GM19025 (cell line): ENCODE results near the gene C11orf21.

Experiments used
- ATAC-seq: cut with Tn5 transposase; IDR thresholded peaks from one replicate; pipeline ENCODE4 v1.9.1; 2021; ENCODE audit warnings: mild to moderate bottlenecking, low read depth, moderate library complexity; ENCODE audit not compliant: unreplicated experiment

C11orf21 gene

DNA sequence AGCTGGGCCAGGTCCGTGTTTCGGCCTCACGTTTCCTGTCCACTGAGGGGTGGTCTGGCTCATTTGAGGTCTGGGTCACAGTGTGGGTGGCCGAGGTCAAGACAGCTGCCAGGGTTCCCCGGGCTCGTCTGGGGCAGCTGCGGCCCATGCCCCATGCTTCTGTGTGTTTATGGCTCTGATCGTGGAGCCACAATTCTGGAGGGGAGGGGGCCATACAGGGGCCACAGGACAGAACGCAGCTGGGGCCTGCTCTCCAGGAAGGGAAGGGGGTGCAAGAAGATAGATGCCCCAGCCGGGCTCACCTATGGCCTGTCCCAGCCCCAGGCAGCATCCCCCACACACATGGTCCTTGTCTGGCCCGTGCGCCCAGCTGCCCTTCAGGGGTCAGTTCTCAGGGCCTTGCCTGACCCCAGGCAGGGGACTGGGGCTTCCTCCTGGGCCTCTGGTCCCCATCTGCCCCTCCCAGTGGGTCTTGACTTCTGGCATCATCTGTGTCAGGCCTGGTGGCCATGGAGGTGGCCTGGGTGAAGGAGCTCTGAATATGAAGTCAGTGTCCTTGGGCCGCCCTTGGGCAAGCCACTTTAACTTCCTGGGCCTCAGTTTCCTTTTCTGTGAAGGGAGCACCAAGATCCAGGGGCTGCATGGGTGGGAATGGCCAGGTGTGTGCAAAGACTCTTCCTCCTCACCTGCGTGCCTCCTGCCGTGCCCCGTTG is 8.5 kb upstream of the C11orf21 start:
- ATAC-seq: no peak

DNA sequence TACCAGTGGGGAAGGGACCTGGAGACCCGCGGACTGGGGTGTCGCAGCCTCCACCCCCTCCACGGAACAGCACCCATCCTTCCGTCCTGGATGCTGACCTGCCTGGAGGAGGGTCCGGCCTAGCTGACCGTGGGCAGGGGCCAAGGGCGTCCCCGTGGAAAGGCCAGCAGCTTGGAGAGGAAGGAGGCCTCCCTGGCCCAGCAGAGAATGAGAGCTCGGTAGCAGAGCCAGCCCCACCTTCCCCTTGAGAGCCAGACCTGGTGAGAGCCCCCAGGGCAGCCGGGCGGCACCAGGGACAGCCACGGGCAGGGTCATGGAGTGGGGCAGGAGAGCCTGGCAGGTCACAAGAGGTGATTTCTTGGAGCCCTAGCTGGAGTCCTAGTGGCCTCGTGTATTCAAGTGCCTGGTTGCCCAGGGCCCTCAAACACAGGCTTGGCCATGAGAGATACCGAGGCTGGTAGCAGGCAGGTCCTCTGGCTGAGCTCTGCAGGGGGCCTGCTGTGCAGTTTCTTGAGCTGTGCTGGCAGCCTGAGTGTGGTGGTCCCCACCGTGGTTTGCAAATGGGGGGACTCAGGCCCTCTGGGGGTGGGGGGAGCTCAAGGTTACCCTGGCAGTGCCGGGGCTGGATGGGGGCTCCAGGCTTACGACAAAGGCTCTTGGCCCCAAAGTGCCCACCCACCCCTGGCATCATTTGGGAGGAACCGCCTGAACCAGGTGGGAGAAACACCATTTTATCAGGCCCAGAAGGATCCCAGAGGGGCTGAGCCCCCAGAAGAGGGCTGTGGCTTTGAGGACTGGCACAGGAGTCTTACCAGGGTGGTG is 7.7 kb upstream of the C11orf21 start:
- ATAC-seq: no peak

DNA sequence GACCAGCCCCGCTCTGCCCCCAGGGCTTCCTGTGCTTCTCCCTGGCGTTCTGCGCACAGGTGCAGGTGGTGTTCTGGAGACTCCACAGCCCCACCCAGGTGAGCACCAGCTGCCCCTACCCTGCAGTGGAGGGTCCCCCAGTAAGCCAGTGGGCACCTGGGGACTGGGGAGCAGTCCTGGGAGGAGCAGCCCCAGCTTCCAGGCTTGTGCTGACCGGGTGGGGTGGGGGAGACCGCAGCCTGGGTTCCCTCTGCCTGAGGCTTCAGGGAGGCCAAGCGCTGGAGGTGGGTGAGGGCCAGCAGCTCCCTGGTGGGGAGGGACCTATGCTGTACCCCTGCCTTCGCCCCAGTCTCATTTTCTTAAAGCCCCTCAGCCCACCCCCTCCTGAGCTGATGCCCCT is 7.0 kb upstream of the C11orf21 start:
- no peak for ATAC-seq

DNA sequence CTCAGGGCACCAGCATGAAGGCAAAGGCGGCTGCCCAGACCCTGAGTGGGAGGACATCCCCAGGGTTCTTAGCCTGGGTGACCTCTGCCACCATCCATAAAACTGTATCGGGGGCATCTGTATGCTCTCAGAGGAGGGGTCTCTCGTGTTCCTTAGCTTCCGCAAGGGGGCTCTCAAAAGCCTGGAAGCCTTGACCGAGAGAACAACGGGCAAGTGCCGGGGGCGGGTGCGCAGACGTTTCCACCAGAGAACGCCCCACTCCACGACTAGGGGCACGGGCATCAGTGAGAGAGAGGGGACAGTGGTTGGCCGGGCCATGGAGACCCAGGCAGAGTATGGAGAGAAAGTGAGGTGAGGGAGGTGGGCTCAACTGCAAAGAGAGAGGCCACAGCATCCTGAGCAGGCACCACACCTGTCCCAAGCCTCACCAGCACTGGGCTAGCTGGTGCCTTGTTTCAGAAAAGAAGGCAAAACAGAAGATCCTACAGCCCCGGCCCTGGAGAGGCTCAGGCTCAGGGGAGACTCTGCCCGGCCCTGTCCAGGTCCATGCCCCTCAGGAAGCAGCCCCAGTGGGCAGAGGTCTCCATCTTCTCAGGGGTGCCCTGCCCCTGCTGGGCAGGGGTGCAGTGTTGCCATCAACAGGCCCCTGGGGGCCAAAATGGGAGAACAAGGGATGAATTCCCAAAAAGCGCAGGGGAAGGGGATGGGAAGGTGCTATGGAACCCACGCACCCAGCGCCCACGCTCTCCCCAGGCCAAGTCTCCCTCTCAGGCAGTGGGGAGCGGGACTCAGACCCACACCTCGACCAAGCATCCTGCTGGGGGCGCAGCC is 6.0 kb upstream of the C11orf21 start:
- ATAC-seq: no peak

DNA sequence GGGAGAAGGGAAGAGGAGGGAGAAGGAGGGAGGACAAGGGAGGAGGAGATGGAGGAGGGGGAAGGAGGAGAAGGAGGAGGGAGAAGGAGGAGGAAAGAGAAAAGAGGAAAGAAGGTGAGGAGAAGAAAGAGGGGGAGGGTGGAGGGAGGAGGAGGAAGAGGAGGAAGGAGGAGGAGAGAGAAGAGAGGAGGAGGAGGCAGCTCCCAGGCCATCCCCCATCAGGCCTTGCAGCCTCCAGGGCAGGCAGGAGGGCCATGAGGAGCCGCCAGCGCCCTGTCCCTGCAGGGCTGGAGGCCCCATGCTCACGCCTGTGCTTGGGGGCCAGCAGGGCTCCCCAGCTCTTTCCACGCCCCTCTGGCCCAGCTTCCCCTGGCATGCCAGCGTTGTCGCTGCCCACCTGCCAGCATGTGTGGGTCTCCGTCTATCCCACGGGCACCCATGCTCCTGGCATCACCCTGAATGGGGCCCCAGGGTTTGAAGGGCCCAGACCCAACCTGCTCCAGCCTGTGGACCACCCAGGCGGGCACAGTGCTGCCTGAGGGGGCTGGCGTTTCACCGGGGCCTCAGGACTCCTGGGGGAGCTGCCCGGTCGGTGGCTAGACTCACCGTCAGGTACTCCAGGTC is 5.3 kb upstream of the C11orf21 start:
- ATAC-seq: no peak

DNA sequence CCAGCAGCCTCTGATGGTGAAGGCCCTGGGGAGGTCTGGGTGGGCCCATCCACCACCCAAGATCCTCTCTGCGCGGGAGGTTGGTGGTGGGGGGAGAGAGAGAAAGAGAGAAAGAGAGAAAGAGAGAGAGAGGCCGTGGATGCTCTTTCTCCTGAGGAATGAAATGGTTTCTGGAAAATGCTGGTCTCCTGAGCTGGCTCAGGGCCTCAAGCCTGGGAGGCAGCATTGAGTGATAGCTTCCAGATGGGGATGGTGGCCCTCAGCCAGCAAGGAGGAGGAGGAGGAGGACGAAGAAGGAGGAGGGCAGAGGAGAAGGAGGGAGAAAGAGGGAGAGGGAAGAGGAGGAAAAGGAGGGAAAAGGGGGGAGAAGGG is 4.7 kb upstream of the C11orf21 start:
- no peak for ATAC-seq

DNA sequence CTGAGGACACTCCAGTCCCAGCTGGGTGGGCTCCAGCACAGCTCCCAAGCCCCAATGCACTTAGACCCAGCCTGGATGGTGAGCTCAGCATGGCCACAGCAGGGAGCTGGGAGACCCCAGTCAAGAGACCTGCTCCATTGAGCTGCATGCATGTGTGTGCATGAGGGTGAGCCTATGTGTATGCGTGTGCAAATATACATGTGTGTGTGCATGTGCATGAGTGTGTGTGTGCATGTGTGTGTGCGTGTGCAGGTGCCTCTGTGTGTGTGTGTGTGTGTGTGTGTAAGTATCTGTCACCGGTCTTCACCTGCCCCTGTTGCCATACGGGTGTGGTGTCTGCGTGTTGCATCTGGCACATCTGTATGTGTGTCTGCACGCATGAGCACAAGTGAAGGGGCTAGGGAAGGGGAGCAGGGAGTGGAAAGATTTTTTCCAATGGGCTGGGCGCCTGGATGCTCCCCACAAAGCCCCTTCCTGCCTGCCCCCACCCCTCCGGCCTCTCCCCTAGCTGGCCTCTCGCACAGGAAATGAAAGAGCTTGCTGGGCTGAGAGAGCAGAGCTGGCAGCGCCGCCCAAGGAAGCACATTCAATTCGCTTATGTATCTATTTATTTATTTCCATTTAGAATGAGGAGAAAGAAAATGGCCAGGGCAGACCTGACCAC is 4.2 kb upstream of the C11orf21 start:
- ATAC-seq: no peak

DNA sequence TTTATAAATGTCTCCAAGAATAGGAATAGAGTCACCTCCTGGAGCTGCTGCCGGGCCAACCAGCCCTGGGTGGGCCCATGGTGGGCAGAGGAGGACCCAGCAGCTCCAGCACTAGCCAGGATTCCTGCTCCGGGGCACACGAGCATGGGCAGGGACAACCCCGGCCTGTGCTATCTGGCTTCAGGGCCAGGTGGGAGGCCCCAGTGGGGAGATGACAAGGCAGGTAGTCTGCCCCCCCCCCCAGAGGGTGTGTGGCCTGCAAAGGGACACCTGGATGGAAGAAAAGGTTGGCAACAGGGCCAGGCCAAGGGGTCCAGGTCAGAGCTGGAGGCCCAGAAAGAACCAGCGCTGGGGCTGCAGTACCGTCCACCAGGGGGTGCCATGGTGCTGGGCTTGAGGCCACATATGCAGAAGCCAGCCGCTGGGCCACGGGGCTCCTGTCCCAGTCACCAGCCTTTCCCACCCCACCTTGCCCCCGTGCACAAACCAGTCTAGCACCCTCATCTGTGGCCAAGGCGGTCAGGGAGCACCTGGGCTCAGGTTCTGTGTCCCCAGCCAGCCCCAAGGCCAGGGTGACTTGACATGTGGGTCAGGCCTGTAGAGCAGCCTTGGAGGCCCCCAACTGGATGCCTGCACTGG is 3.5 kb upstream of the C11orf21 start:
- ATAC-seq: no peak

DNA sequence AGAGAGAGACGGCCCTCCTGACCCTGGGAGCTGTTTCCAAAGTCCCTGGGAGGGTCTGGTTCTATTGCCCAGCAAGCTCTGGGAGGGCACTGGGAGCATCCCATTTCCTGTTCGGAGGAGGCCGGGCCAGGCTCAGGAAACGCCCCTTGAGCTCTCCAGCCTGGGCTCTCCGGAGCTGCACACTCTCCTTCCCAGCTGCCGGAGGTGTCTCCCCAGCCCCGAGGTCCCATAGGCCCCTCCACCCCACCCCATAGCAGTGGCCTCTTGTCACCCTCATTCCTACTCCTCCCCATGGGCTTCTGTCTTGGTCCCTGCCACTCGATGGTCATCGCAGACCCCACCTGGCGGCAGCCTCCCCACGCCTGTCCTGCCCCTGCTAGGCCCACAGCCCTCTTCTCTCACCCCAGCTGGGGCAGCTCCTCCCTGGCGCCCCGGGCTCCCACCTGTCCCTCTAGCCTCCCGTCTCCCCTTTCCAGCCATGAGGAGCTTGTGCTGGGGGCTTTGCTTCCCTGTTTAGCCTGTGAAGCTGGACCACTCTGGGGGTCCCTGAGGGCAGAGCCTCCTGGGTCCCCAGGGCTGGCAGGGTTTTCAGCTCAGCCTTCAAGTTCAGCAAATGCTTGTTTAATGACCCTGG is 2.9 kb upstream of the C11orf21 start:
- ATAC-seq: no peak

DNA sequence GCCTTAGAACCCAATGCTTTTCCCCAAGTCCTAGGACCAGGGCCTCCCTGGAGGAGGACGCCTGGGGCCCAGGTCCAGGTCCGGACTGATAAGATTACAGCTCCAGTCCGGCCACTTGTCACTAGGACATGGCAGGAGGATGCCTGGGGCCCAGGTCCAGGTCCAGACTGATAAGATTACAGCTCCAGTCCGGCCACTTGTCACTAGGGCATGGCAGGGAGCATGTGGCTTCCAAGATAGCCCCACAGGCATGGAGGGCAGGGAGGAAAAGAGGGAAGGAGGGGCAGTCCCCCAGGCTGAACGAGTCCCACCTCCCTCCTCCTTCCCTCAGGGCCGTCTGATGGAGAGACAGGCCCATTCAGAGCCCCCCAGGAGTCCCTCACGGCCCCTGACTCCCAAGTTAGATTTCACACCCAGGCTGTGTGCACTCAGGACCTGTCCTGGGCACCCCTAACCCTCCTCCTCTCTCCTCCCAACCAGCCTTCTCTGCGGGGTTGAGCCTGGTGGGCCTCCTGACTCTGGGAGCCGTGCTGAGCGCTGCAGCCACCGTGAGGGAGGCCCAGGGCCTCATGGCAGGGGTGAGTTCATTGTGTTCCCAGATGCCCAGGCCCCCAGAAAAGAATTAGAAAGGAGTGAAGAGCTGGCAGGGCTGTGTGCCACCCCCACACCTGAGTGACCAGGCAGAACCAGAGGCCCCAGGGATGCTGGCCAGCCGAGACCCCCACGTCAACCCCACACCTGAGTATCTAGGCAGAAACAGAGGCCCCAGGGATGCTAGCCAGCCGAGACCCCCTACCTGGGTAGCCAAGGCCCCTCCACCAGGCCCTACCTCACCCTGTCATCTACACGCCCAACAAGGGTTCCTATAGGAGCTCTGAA is 2.1 kb upstream of the C11orf21 start:
- ATAC-seq: no peak

DNA sequence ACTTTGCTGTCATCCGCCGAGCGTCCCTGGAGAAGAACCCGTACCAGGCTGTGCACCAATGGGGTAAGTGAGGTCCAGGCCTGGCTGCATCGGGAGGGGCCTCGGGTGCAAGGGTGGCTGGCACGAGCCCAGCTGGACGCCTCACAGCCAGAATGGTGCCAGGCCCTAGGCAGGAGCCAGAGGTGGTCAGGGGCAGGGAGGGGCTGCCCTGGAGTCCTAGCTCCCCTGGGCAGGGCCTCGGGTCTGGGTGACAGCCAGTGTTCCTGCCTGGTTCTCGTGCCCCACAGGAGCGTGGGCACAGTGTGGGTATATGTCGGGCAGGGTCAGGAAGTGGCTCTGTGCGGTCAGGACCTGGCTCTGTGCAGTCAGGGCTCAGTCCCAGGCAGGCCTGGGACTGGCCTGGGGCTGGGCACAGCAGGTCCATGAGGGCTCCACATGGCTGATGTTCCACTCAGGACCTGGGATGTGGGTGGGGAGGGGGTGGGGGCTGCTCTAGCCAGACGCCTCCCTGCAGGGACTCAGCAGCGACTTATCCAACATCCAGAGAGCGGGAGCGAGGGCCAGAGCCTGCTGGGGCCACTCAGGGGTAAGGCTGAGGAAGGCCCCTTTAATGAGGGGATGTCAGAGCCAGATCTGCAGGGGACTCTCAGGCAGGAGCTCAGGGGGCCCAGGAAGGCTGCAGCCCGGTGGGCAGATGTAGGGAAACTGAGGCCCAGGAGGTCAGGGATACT is 1.3 kb upstream of the C11orf21 start:
- ATAC-seq: no peak

DNA sequence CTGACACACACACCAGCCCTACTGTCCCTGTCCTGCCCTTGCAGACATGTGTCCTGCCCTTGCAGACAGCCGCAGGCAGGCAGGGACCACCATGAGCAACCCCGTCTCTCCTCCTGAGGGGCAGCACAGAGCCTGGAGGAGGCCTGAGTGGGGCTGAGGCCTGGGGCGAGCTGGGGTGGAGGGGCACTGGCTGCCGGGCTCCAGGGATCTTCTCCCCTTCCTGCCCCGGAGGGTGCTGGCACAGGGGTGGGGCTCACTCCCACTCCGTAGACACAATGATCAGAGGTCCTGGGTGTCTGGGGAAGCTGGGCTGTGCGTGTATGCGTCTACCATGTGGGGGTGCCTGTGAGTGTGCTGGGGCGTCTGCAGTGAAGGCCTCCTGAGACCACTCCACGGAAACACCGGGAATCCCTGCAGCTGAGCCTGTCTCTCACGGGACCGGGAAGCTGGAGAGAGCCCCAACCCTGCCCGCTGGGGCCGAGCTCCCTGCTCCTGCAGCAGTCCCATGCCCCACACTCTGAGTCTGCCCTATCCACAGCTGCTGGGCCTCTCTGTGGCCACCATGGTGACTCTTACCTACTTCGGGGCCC is 683 bp upstream of the C11orf21 start:
- ATAC-seq: no peak

DNA sequence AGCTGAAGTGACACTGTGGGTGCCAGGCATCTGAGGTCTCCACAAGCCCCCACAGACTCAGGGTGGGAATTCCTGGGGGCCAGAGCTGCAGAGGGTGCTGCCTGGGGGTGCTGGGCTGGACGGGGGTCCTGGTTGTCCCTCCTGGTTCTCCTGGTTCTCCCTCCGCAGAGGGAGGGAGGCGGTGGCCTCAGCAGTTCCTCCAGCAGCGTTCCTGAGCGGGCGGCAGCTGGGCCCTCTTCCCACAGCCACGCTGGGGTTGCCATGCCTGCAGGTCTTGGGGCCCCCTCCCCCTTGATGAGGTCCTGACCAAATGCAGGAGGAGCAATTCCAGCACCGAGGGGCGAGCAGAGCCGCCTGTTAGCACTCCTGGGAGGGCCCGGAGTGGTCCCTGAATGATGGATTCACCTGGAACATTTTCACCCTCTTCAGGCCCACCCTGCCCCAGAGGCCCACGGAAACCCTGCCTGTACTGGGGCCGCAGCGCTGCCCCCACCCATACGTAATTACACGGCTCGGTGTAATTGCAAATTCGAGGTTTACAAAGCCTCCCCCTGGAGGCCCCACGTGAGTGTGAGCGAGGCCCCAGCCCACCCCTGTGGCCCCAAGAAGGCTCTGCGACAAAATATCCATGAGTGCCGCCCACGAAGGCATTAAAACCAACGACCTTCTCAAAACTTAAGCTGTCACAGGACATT is 635 bp downstream of the C11orf21 start:
- ATAC-seq: no peak

DNA sequence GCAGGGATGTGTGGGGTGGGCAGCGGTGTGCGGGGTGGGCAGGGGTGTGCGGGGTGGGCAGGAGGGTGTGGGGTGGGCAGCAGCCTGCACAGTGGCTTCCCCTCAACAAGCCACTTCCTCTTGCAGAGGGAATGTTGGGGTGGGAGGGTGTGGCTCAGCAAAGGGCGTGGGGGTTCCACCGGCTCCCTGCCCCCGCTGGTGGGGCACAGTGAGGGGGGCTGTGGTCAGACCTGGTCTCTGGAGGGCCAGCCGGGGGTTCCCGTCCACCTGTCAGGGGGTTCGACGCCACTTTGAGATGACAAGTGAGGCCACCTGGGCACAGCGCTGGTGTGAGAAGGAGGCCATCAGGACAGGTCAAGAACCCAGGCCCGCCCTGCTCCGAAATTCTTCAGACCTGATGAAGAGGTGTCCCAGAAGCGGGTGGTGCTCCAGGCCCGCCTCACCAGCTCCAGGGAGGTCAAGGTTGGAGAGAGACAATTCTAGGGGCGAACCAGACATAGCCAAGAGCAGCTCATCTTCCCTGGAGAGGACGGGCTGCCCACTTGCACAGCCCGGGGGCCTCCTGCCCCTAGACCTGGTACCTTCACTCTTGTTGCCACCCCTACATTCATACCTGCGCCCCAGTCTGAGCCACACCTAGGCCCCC is 1.3 kb downstream of the C11orf21 start:
- ATAC-seq: no peak

DNA sequence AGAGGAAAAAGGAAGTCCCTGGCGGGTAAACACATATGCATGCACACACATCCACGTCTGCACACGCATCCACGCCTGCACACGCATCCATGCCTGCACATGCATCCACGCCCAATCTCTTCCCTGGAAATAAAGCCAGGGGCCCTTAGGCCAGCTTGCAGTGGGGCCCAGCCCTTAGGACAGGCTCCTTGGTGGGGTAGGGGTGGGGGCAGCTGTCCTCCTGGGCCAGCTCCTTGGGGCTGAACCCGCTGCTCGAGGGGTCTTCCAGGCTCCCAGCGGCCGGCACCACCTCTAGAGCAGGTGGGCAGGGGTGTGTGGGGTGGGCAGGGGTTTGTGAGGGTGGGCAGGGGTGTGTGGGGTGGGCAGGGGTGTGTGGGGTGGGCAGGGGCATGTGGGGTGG is 1.9 kb downstream of the C11orf21 start:
- no peak for ATAC-seq
